Astrocyte (in vitro differentiated cells and primary cell): Measurements from ENCODE around the gene APP. TPM values are rescaled to one million over a fixed set of nuclear protein-coding genes. Genes with fewer than 3 reads are reported as not detected.

ENCODE experiments used
- DNase-seq: peaks from one replicate; pipeline ENCODE4 v3.0.0-alpha.2; 2010; ENCODE audit warnings: low read depth
- FAIRE-seq: peaks from 2 replicates; lab custom pipeline; 2011; peaks lifted over from hg19 to GRCh38; lab: Jason Lieb, UNC
- H2AFZ ChIP-seq: 2 replicates; pipeline ENCODE4 v1.6.0; 2012; ENCODE audit warnings: low read depth, low read length, inconsistent platforms
- H3K27ac ChIP-seq: 2 replicates; pipeline ENCODE4 v1.5.1; 2011; ENCODE audit warnings: low read depth, low read length, inconsistent platforms
- H3K27me3 ChIP-seq: 2 replicates; pipeline ENCODE4 v1.6.0; 2011; ENCODE audit warnings: low read length, inconsistent platforms; ENCODE audit not compliant: insufficient read depth
- H3K36me3 ChIP-seq: 2 replicates; pipeline ENCODE4 v1.5.1; 2011; ENCODE audit warnings: low read length, inconsistent platforms; ENCODE audit not compliant: insufficient read depth
- H3K4me1 ChIP-seq: 2 replicates; pipeline ENCODE4 v1.5.1; 2011; ENCODE audit warnings: low read length, inconsistent platforms; ENCODE audit not compliant: insufficient read depth
- H3K4me2 ChIP-seq: 2 replicates; pipeline ENCODE4 v1.6.0; 2012; ENCODE audit warnings: low read length, inconsistent platforms
- H3K4me3 ChIP-seq: 2 replicates; pipeline ENCODE4 v1.5.1; 2011; ENCODE audit warnings: low read depth, mild to moderate bottlenecking, low read length, inconsistent platforms; ENCODE audit not compliant: insufficient read depth
- H3K79me2 ChIP-seq: 2 replicates; pipeline ENCODE4 v1.6.0; 2012; ENCODE audit warnings: mild to moderate bottlenecking, low read length, inconsistent platforms; ENCODE audit not compliant: insufficient read depth
- H3K9ac ChIP-seq: 2 replicates; pipeline ENCODE4 v1.6.0; 2012; ENCODE audit warnings: mild to moderate bottlenecking, low read length, inconsistent platforms
- H3K9me3 ChIP-seq: 2 replicates; pipeline ENCODE4 v1.5.1; 2012; ENCODE audit warnings: low read depth, mild to moderate bottlenecking, low read length, inconsistent platforms; ENCODE audit not compliant: insufficient read depth
- H4K20me1 ChIP-seq: 2 replicates; pipeline ENCODE4 v1.6.0; 2012; ENCODE audit warnings: low read length, inconsistent platforms; ENCODE audit not compliant: insufficient read depth
- H3K27ac Mint-ChIP-seq: one replicate; pipeline ENCODE4 v1.8.0; 2021; ENCODE audit warnings: mild to moderate bottlenecking, mixed read lengths; ENCODE audit not compliant: unreplicated experiment
- H3K27me3 Mint-ChIP-seq: one replicate; pipeline ENCODE4 v1.8.0; 2021; ENCODE audit warnings: low read depth, mixed read lengths; ENCODE audit not compliant: unreplicated experiment
- H3K36me3 Mint-ChIP-seq: one replicate; pipeline ENCODE4 v1.8.0; 2021; ENCODE audit warnings: low read depth, mixed read lengths; ENCODE audit not compliant: unreplicated experiment
- H3K4me1 Mint-ChIP-seq: one replicate; pipeline ENCODE4 v1.8.0; 2021; ENCODE audit warnings: low read depth, mixed read lengths; ENCODE audit not compliant: unreplicated experiment
- H3K4me3 Mint-ChIP-seq: one replicate; pipeline ENCODE4 v1.8.0; 2021; ENCODE audit warnings: mild to moderate bottlenecking, moderate library complexity, mixed read lengths; ENCODE audit not compliant: unreplicated experiment
- H3K9me3 Mint-ChIP-seq: one replicate; pipeline ENCODE4 v1.8.0; 2021; ENCODE audit warnings: mild to moderate bottlenecking, mixed read lengths; ENCODE audit not compliant: unreplicated experiment
- CTCF ChIP-seq: IDR thresholded peaks from 2 replicates; pipeline ENCODE4 v1.5.1; 2011; ENCODE audit warnings: low read depth, mild to moderate bottlenecking, inconsistent platforms, low read length, moderate library complexity; ENCODE audit not compliant: insufficient read depth
- EZH2 ChIP-seq: IDR thresholded peaks from 2 replicates; pipeline ENCODE4 v1.6.1; 2012; ENCODE audit warnings: mild to moderate bottlenecking, low read length, inconsistent platforms; ENCODE audit not compliant: insufficient read depth
- total RNA-seq: library from RNA; stranded (reverse); gene quantifications from 2 replicates; pipeline ENCODE4 v1.2.1, GENCODE V29; 2021

APP gene
- total RNA-seq, 1 donor from 2014 or later = 823 TPM

- no peak for TF ChIP-seq EZH2
- no peak for TF ChIP-seq CTCF
- Mint-ChIP-seq H3K9me3 (no peaks in the 10 kb centered on the region), H3K27ac (no peak overlapping the region), H3K36me3 (peaks cover 15% of the 10 kb centered on the region), H3K4me1 (peaks cover 9% of the 10 kb centered on the region), H3K27me3 (no peaks in the 10 kb centered on the region), H3K4me3 (peak overlapping the region; percentile 11)
- FAIRE-seq = no peak
- Histone ChIP-seq H3K4me2 (no peak overlapping the region), H3K9ac (no peak overlapping the region), H3K4me1 (peaks cover 4% of the 10 kb centered on the region), H3K27ac (no peak overlapping the region), H3K36me3 (no peaks in the 10 kb centered on the region), H3K9me3 (no peaks in the 10 kb centered on the region), H4K20me1 (peaks cover 61% of the 10 kb centered on the region), H3K4me3 (no peak overlapping the region), H3K79me2 (peaks cover 68% of the 10 kb centered on the region), H3K27me3 (no peaks in the 10 kb centered on the region), H2AFZ (no peak overlapping the region)
- DNase-seq = no peak
Measured at GRCh38 chr21:26091480-26092018, 79.0 kb downstream of the APP start.

GRCh38 chr21:26089730-26090129 lies 80.8 kb downstream of the APP start:
- no peak overlapping the region for H3K4me3 ChIP-seq
- peaks cover 5% of the 10 kb centered on the region for H3K4me1 Mint-ChIP-seq
- no peak for TF ChIP-seq CTCF
- no peak for TF ChIP-seq EZH2
- peaks cover 68% of the 10 kb centered on the region for H3K79me2 ChIP-seq
- H3K36me3 Mint-ChIP-seq = peaks cover 15% of the 10 kb centered on the region
- H3K27ac Mint-ChIP-seq = no peak overlapping the region
- no peaks in the 10 kb centered on the region for H3K27me3 Mint-ChIP-seq
- H3K4me1 ChIP-seq = peaks cover 4% of the 10 kb centered on the region
- no peaks in the 10 kb centered on the region for H3K9me3 ChIP-seq
- H3K4me2 ChIP-seq = no peak overlapping the region
- FAIRE-seq = no peak
- no peak overlapping the region for H3K4me3 Mint-ChIP-seq
- H3K27ac ChIP-seq = no peak overlapping the region
- no peaks in the 10 kb centered on the region for H3K9me3 Mint-ChIP-seq
- H2AFZ ChIP-seq = no peak overlapping the region
- no peak overlapping the region for H3K9ac ChIP-seq
- DNase-seq = no peak
- peaks cover 56% of the 10 kb centered on the region for H4K20me1 ChIP-seq
- H3K27me3 ChIP-seq = no peaks in the 10 kb centered on the region
- no peaks in the 10 kb centered on the region for H3K36me3 ChIP-seq

GRCh38 chr21:26087223-26087918 lies 83.2 kb downstream of the APP start:
- no peaks in the 10 kb centered on the region for H3K9me3 ChIP-seq
- H3K4me3 ChIP-seq = no peak overlapping the region
- Mint-ChIP-seq H3K27ac (no peak overlapping the region), H3K4me3 (no peak overlapping the region), H3K4me1 (peaks cover 5% of the 10 kb centered on the region), H3K36me3 (peaks cover 19% of the 10 kb centered on the region), H3K9me3 (no peaks in the 10 kb centered on the region), H3K27me3 (no peaks in the 10 kb centered on the region)
- DNase-seq = no peak
- peaks cover 72% of the 10 kb centered on the region for H3K79me2 ChIP-seq
- H3K27me3 ChIP-seq = no peaks in the 10 kb centered on the region
- H2AFZ ChIP-seq = no peak overlapping the region
- no peak for TF ChIP-seq EZH2
- TF ChIP-seq CTCF = no peak
- no peak overlapping the region for H3K27ac ChIP-seq
- no peaks in the 10 kb centered on the region for H3K36me3 ChIP-seq
- H3K4me2 ChIP-seq = no peak overlapping the region
- H3K4me1 ChIP-seq = no peaks in the 10 kb centered on the region
- H3K9ac ChIP-seq = no peak overlapping the region
- peak; percentile 39 for FAIRE-seq
- H4K20me1 ChIP-seq = peaks cover 39% of the 10 kb centered on the region
